H1 (cell line): Measurements from ENCODE around the gene NONO. TPM values are rescaled to one million over a fixed set of nuclear protein-coding genes. Genes with fewer than 3 reads are reported as not detected.

ENCODE experiments used
- CTCF ChIA-PET: fragments of 300-600 bp; sonication (Branson Sonifier 250); formaldehyde crosslinking; loops from one replicate; lab custom pipeline; 2021; ENCODE audit not compliant: partially characterized antibody; lab: Charles Lee
- POLR2A ChIA-PET: fragments of 300-600 bp; sonication (Branson Sonifier 250); formaldehyde crosslinking; loops from one replicate; lab custom pipeline; 2021; ENCODE audit warnings: inconsistent platforms; ENCODE audit not compliant: partially characterized antibody; lab: Charles Lee
- DNase-seq, 2 experiments: peaks; one replicate each; pipeline versions ENCODE4 v3.0.0 to v3.0.0-alpha.2; 2010 to 2022; ENCODE audit warnings: low spot score in 2 of 2, low read depth in 1 of 2, mixed read lengths in 1 of 2
- FAIRE-seq: peaks from 2 replicates; lab custom pipeline; 2011; peaks lifted over from hg19 to GRCh38; lab: Jason Lieb, UNC
- H2AFZ ChIP-seq: 2 replicates; pipeline ENCODE4 v1.8.1; 2012; ENCODE audit warnings: low read length, inconsistent platforms
- H2AK5ac ChIP-seq: 2 replicates; pipeline ENCODE4 v1.6.1; 2013; ENCODE audit warnings: low read depth, low read length
- H2BK120ac ChIP-seq: replicated peaks from 2 replicates; pipeline ENCODE3; 2013; ENCODE audit warnings: low read depth, low read length, inconsistent platforms
- H2BK12ac ChIP-seq: 2 replicates; pipeline ENCODE4 v1.6.1; 2013; ENCODE audit warnings: low read depth, low read length
- H2BK15ac ChIP-seq: 2 replicates; pipeline ENCODE4 v1.6.1; 2013; ENCODE audit warnings: low read length
- H2BK20ac ChIP-seq: 2 replicates; pipeline ENCODE4 v1.6.1; 2013; ENCODE audit warnings: low read length
- H2BK5ac ChIP-seq: 2 replicates; pipeline ENCODE4 v1.6.1; 2013; ENCODE audit warnings: low read depth, low read length
- H3K14ac ChIP-seq: 2 replicates; pipeline ENCODE4 v1.6.1; 2013; ENCODE audit warnings: inconsistent platforms; ENCODE audit not compliant: insufficient read length
- H3K18ac ChIP-seq: 2 replicates; pipeline ENCODE4 v1.6.1; 2013; ENCODE audit warnings: low read length; ENCODE audit errors: extremely low read depth
- H3K23ac ChIP-seq: 2 replicates; pipeline ENCODE4 v1.6.1; 2013; ENCODE audit warnings: inconsistent platforms; ENCODE audit not compliant: insufficient read length
- H3K23me2 ChIP-seq: 2 replicates; pipeline ENCODE4 v1.6.1; 2013; ENCODE audit warnings: low read depth, low read length
- H3K27ac ChIP-seq: 2 replicates; pipeline ENCODE4 v1.6.1; 2011; ENCODE audit warnings: low read depth, low read length, inconsistent platforms
- H3K27me3 ChIP-seq, 4 experiments: replicated peaks in 1 of 4; 1 replicate in 1 of 4; 2 replicates in 3 of 4; pipeline versions ENCODE4 v1.6.1 to v1.8.1; 2011 to 2013; ENCODE audit warnings: low read length in 3 of 4, mild to moderate bottlenecking in 3 of 4, inconsistent platforms in 2 of 4, mixed read lengths in 2 of 4, moderate library complexity in 1 of 4; ENCODE audit not compliant: control insufficient read depth in 3 of 4, insufficient read depth in 3 of 4; ENCODE audit errors: extremely low read depth in 1 of 4
- H3K36me3 ChIP-seq, 4 experiments: 2 replicates each; pipeline versions ENCODE4 v1.6.1 to v1.8.1; 2011 to 2013; ENCODE audit warnings: mild to moderate bottlenecking in 4 of 4, low read length in 3 of 4, moderate library complexity in 2 of 4, control low read depth in 1 of 4, inconsistent platforms in 1 of 4; ENCODE audit not compliant: insufficient read depth in 4 of 4, control insufficient read depth in 2 of 4
- H3K4ac ChIP-seq: replicated peaks from 2 replicates; pipeline ENCODE3; 2013; ENCODE audit warnings: low read length, low read depth, mixed read lengths, inconsistent platforms; ENCODE audit not compliant: insufficient read length
- H3K4me1 ChIP-seq, 4 experiments: replicated peaks in 1 of 4; 1 replicate in 1 of 4; 2 replicates in 3 of 4; pipeline versions ENCODE4 v1.6.1 to v1.8.1; 2011 to 2013; ENCODE audit warnings: low read length in 3 of 4, inconsistent platforms in 2 of 4, mixed read lengths in 1 of 4; ENCODE audit not compliant: insufficient read depth in 4 of 4, control insufficient read depth in 3 of 4
- H3K4me2 ChIP-seq, 2 experiments: 2 replicates each; pipeline versions ENCODE4 v1.6.1 to v1.8.1; 2011 to 2013; ENCODE audit warnings: low read depth in 2 of 2, low read length in 2 of 2, control low read depth in 1 of 2, inconsistent platforms in 1 of 2, mild to moderate bottlenecking in 1 of 2; ENCODE audit not compliant: insufficient read depth in 1 of 2
- H3K4me3 ChIP-seq, 4 experiments: fragments of 200-600, 300-600 bp in 1 of 4; sonication (generic), shearing (Covaris generic), sonication (Bioruptor Twin) in 1 of 4; 2 replicates each; pipeline versions ENCODE4 v1.5.1 to v1.8.1; 2011 to 2016; ENCODE audit warnings: low read length in 4 of 4, low read depth in 3 of 4, control low read depth in 2 of 4, inconsistent platforms in 2 of 4, mild to moderate bottlenecking in 2 of 4, mixed read lengths in 1 of 4, moderate library complexity in 1 of 4; ENCODE audit not compliant: insufficient read depth in 2 of 4; ENCODE audit errors: extremely low read depth in 1 of 4
- H3K56ac ChIP-seq: replicated peaks from 2 replicates; pipeline ENCODE3; 2013; ENCODE audit warnings: low read depth, mild to moderate bottlenecking, mixed read lengths, low read length, inconsistent platforms; ENCODE audit not compliant: insufficient read length
- H3K79me1 ChIP-seq: 2 replicates; pipeline ENCODE4 v1.6.1; 2013; ENCODE audit warnings: low read depth, low read length, control low read depth
- H3K79me2 ChIP-seq, 2 experiments: 2 replicates each; pipeline versions ENCODE4 v1.6.1 to v1.8.1; 2012 to 2013; ENCODE audit warnings: low read length in 2 of 2, mild to moderate bottlenecking in 2 of 2, inconsistent platforms in 1 of 2; ENCODE audit not compliant: insufficient read depth in 2 of 2, control insufficient read depth in 1 of 2
- H3K9ac ChIP-seq, 4 experiments: replicated peaks in 1 of 4; 1 replicate in 1 of 4; 2 replicates in 3 of 4; pipeline versions ENCODE4 v1.6.1 to v1.8.1; 2011 to 2013; ENCODE audit warnings: low read depth in 3 of 4, low read length in 3 of 4, control low read depth in 2 of 4, mild to moderate bottlenecking in 2 of 4, moderate library complexity in 2 of 4, inconsistent platforms in 1 of 4; ENCODE audit errors: extremely low read depth in 1 of 4
- H3K9me3 ChIP-seq, 2 experiments: 2 replicates each; pipeline versions ENCODE4 v1.6.1 to v1.8.1; 2012 to 2013; ENCODE audit warnings: mild to moderate bottlenecking in 2 of 2, moderate library complexity in 2 of 2, control low read depth in 1 of 2, inconsistent platforms in 1 of 2, low read depth in 1 of 2, low read length in 1 of 2, mixed read lengths in 1 of 2; ENCODE audit not compliant: insufficient read depth in 2 of 2
- H4K20me1 ChIP-seq, 2 experiments: replicated peaks in 1 of 2; 2 replicates each; pipeline versions ENCODE3 to v1.8.1; 2011 to 2013; ENCODE audit warnings: inconsistent platforms in 2 of 2, low read length in 2 of 2, mild to moderate bottlenecking in 1 of 2; ENCODE audit not compliant: insufficient read depth in 2 of 2, control insufficient read depth in 1 of 2
- H4K5ac ChIP-seq: 2 replicates; pipeline ENCODE4 v1.6.1; 2013; ENCODE audit warnings: low read length, low read depth, mixed read lengths, inconsistent platforms; ENCODE audit not compliant: insufficient read length
- H4K8ac ChIP-seq: 2 replicates; pipeline ENCODE4 v1.8.0; 2013; ENCODE audit warnings: mild to moderate bottlenecking, moderate library complexity, low read length, inconsistent platforms; ENCODE audit not compliant: insufficient read depth; ENCODE audit errors: extremely low read depth
- H4K91ac ChIP-seq: replicated peaks from 2 replicates; pipeline ENCODE3; 2013; ENCODE audit warnings: low read length, mixed read lengths, inconsistent platforms; ENCODE audit not compliant: insufficient read length
- BACH1 ChIP-seq: IDR thresholded peaks from 2 replicates; pipeline ENCODE4 v1.6.1; 2012; ENCODE audit warnings: low read length, improper control_type of control experiment
- CBX5 ChIP-seq: fragments of 300-800, 300-1000 bp; sonication (generic); IDR thresholded peaks from 2 replicates; pipeline ENCODE4 v1.7.1; 2016; ENCODE audit warnings: antibody characterized with exemption, low read length, low read depth
- EGR1 ChIP-seq: IDR thresholded peaks from 2 replicates; pipeline ENCODE4 v1.6.1; 2011; ENCODE audit warnings: low read depth, low read length, borderline replicate concordance
- HDAC6 ChIP-seq: IDR thresholded peaks from one replicate; pipeline ENCODE4 v1.7.1; 2012; ENCODE audit warnings: low read depth, mild to moderate bottlenecking, inconsistent platforms, low read length, moderate library complexity
- POU5F1 ChIP-seq: IDR thresholded peaks from 2 replicates; pipeline ENCODE4 v1.6.1; 2011; ENCODE audit warnings: low read depth, mild to moderate bottlenecking, low read length, moderate library complexity
- SIRT6 ChIP-seq: IDR thresholded peaks from one replicate; pipeline ENCODE4 v1.7.1; 2012; ENCODE audit warnings: low read length, inconsistent platforms
- SRF ChIP-seq: IDR thresholded peaks from 2 replicates; pipeline ENCODE4 v1.6.1; 2011; ENCODE audit warnings: mild to moderate bottlenecking, low read depth, low read length, moderate library complexity
- WGBS, 2 experiments: shearing (Covaris generic) in 1 of 2; methylation state at CpG; one replicate each; pipeline versions ENCODE4 v1.1.6 to v1.1.7; 2013 to 2015; ENCODE audit warnings: low lambda C conversion rate in 2 of 2, mixed read lengths in 2 of 2, inconsistent platforms in 1 of 2, low coverage in 1 of 2, missing lambda C conversion rate in 1 of 2; ENCODE audit not compliant: insufficient replicate concordance in 2 of 2, insufficient coverage in 1 of 2, insufficient read length in 1 of 2; ENCODE audit errors: extremely low coverage in 1 of 2, missing lambda C conversion rate in 1 of 2; 5-methylcytosine and 5-hydroxymethylcytosine counted together
- polyA plus RNA-seq, 7 experiments: library from polyadenylated mRNA; depleted of rRNA in 3 of 7; stranded (reverse) in 5 of 7; unstranded in 2 of 7; fragments of >200 nt in 5 of 7; fragments of 200-250 nt in 2 of 7; gene quantifications; 1 replicate in 5 of 7; 2 replicates in 1 of 7; 4 replicates in 1 of 7; pipeline versions ENCODE4 v1.2.1 to v1.2.3, GENCODE V29; 2011 to 2013; ENCODE audit warnings: missing spikeins in 2 of 7, mixed read lengths in 2 of 7
- total RNA-seq: library from RNA; stranded (reverse); fragmentation: NEBNext Ultra II Directional; extraction: Animal tissue kit (Norgen Biotek cat#: 25700); gene quantifications from 2 replicates; pipeline ENCODE4 v1.2.1, GENCODE V29; 2021
- TF ChIP-seq, protein P1 (sequence below): IDR thresholded peaks from 2 replicates; pipeline ENCODE4 v1.6.1; 2012; ENCODE audit warnings: inconsistent platforms

The NONO gene
- total and polyA plus RNA-seq, 2 of the 8 experiments (the other 6 are each of a cell fraction or from before 2014, with no cell fraction given) = 641 to 728 TPM

DNA sequence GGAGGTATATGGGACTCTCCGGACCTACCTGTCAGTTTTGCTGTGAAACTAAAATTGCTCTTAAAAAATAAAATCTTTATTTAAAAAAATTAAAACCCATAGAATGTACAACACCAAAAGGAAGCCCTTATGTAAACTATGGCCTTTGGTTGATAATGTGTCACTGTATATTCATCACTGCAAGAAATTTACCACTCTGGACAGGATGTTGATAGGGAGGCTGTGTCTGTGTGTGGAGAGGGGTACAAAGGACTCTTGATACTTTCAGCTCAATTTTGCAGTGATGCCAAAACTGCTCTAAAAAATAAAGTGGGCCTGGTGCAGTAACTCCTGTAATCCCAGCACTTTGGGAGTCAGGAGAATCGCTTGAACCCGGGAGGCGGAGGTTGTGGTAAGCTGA is 26.6 kb upstream of the NONO start:
- H3K4ac ChIP-seq = no peak overlapping the region
- no peak overlapping the region for H3K4me3 ChIP-seq
- DNase-seq = no peak
- H3K27me3 ChIP-seq = no peaks in the 10 kb centered on the region
- no peak overlapping the region for H2BK15ac ChIP-seq
- no peak overlapping the region for H2BK20ac ChIP-seq
- H3K27ac ChIP-seq = no peak overlapping the region
- no peak overlapping the region for H3K4me2 ChIP-seq
- CTCF ChIA-PET = interaction anchor here (2.3 kb wide), 1 partner anchor 29 kb away, joined by 8 read pairs; no protein-coding TSS in a partner anchor
- no peaks in the 10 kb centered on the region for H3K79me1 ChIP-seq
- H4K91ac ChIP-seq = no peak overlapping the region
- POLR2A ChIA-PET = interaction anchor here (0.6 to 2.0 kb wide), 2 partner anchors 26 to 104 kb away, joined by 3 to 7 read pairs; partner anchors contain the start of gene NONO
- H3K56ac ChIP-seq = no peak overlapping the region
- H2AK5ac ChIP-seq = no peak overlapping the region
- no peak overlapping the region for H4K5ac ChIP-seq
- H3K14ac ChIP-seq = no peak overlapping the region
- no peak overlapping the region for H4K8ac ChIP-seq
- H3K4me1 ChIP-seq = peaks cover 0 to 5% (median 1%) of the 10 kb centered on the region in 4 experiments; a peak in 3 of 7 replicates
- 91% methylated on average over 4 of the region's 4 CpGs; no CpG with 5 or more reads in 1 of the 2 experiments for WGBS, 2 experiments
- no peak overlapping the region for H3K23ac ChIP-seq
- no peak for FAIRE-seq
- no peak overlapping the region for H3K18ac ChIP-seq
- no peak overlapping the region for H2BK120ac ChIP-seq
- H3K9me3 ChIP-seq = no peaks in the 10 kb centered on the region
- H2AFZ ChIP-seq = no peak overlapping the region
- peaks cover 0 to 14% of the 10 kb centered on the region in 2 experiments; a peak in 2 of 4 replicates for H3K79me2 ChIP-seq
- H2BK12ac ChIP-seq = no peak overlapping the region
- no peak overlapping the region for H2BK5ac ChIP-seq
- H4K20me1 ChIP-seq = no peaks in the 10 kb centered on the region
- H3K36me3 ChIP-seq = peaks cover 0 to 1% (median 0%) of the 10 kb centered on the region in 4 experiments; a peak in 1 of 8 replicates
- peaks cover 6% of the 10 kb centered on the region; the same call in 1 of the 2 replicates for H3K23me2 ChIP-seq
- H3K9ac ChIP-seq = no peak overlapping the region
- no peak for TF ChIP-seq SRF
- TF ChIP-seq HDAC6 = no peak
- TF ChIP-seq BACH1 = no peak
- no peak for TF ChIP-seq EGR1
- TF ChIP-seq SIRT6 = no peak
- TF ChIP-seq, protein P1, sequence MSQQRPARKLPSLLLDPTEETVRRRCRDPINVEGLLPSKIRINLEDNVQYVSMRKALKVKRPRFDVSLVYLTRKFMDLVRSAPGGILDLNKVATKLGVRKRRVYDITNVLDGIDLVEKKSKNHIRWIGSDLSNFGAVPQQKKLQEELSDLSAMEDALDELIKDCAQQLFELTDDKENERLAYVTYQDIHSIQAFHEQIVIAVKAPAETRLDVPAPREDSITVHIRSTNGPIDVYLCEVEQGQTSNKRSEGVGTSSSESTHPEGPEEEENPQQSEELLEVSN = no peak
- no peak for TF ChIP-seq POU5F1
- TF ChIP-seq CBX5 = no peak
